ENCODE measurements around the gene AIG1.

Gene AIG1

DNA sequence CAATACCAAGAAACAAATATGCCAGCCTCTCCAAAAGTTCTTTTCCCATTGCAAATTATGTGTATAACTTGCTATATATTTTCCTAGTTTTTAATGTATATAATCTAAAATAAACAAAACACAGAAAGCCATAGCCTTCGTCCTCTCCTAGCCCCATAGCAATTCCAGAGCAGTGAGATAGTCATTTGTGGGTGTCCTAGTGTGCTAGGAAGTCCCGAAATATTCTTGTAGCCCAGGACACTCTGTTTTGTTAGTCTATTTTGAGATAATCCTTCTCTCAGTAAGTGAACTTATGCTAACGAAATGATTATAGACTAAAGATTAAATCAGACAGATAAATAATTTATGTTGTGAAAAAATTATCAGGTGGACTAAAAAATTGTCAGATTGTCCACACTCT is 90.7 kb downstream of the AIG1 start:
- H3K4me3 ChIP-seq (ENCODE audit: low read depth in 1 of 2, low read length in 2 of 2): no peak overlapping the region
- no peak for DNase-seq
- no peak overlapping the region for H3K9ac ChIP-seq (ENCODE audit: low read depth, low read length)
- H3K36me3 ChIP-seq (ENCODE audit: insufficient read depth, low read length): no peaks in the 10 kb centered on the region
- H3K79me2 ChIP-seq (ENCODE audit: insufficient read depth, low read length): no peaks in the 10 kb centered on the region
- ATAC-seq (ENCODE audit: insufficient read depth, low read depth): no peak
- H3K4me2 ChIP-seq (ENCODE audit: insufficient read depth, low read length): no peak overlapping the region
- no peaks in the 10 kb centered on the region for H3K27me3 ChIP-seq (ENCODE audit: insufficient read depth, low read length, poor library complexity)
- H4K20me1 ChIP-seq (ENCODE audit: insufficient read depth, low read length): no peaks in the 10 kb centered on the region
- no peak overlapping the region for H2AFZ ChIP-seq (ENCODE audit: low read depth, low read length)
- TF ChIP-seq CTCF (IDR thresholded peaks at IDR 0.05; ENCODE audit: borderline replicate concordance, extremely low read depth, low read length, poor library complexity, severe bottlenecking) (no peak), EZH2 (IDR thresholded peaks at IDR 0.05; ENCODE audit: borderline replicate concordance, low read depth, low read length, severe bottlenecking) (no peak)
- no peaks in the 10 kb centered on the region for H3K9me3 ChIP-seq (ENCODE audit: insufficient read depth, low read length, severe bottlenecking)
- no peak overlapping the region for H3K27ac ChIP-seq (ENCODE audit: low read length)
- H3K4me1 ChIP-seq (ENCODE audit: insufficient read depth, low read length): no peaks in the 10 kb centered on the region

DNA sequence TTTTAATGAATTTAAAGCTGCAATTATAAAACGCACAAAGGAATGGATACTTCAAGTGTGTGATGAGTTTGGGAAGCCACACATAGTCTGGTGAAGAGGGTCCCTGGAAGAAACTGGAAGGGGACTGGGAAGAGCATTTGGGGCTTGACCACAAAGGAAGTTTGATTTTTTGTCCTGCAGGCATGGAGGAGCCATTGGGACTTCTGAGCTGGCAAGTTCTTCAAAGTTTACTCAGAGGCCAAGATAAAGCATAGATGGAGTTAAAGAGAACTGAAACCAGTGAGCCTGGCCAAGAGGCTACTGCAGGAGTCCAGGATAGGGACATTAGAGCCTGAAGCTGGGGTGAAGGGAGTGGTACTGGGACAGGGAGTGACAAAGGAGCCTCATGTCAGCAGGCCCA is 95.0 kb downstream of the AIG1 start:
- no peak for DNase-seq
- Histone ChIP-seq H3K36me3 (ENCODE audit: insufficient read depth, low read length) (no peaks in the 10 kb centered on the region), H3K79me2 (ENCODE audit: insufficient read depth, low read length) (no peaks in the 10 kb centered on the region), H4K20me1 (ENCODE audit: insufficient read depth, low read length) (no peaks in the 10 kb centered on the region), H3K9me3 (ENCODE audit: insufficient read depth, low read length, severe bottlenecking) (no peaks in the 10 kb centered on the region), H2AFZ (ENCODE audit: low read depth, low read length) (no peak overlapping the region), H3K4me1 (ENCODE audit: insufficient read depth, low read length) (no peaks in the 10 kb centered on the region), H3K4me2 (ENCODE audit: insufficient read depth, low read length) (no peak overlapping the region), H3K4me3 (ENCODE audit: low read depth in 1 of 2, low read length in 2 of 2) (no peak overlapping the region), H3K9ac (ENCODE audit: low read depth, low read length) (no peak overlapping the region), H3K27me3 (ENCODE audit: insufficient read depth, low read length, poor library complexity) (no peaks in the 10 kb centered on the region), H3K27ac (ENCODE audit: low read length) (no peak overlapping the region)
- no peak for ATAC-seq (ENCODE audit: insufficient read depth, low read depth)
- TF ChIP-seq EZH2 (IDR thresholded peaks at IDR 0.05; ENCODE audit: borderline replicate concordance, low read depth, low read length, severe bottlenecking) (no peak), CTCF (IDR thresholded peaks at IDR 0.05; ENCODE audit: borderline replicate concordance, extremely low read depth, low read length, poor library complexity, severe bottlenecking) (no peak)

DNA sequence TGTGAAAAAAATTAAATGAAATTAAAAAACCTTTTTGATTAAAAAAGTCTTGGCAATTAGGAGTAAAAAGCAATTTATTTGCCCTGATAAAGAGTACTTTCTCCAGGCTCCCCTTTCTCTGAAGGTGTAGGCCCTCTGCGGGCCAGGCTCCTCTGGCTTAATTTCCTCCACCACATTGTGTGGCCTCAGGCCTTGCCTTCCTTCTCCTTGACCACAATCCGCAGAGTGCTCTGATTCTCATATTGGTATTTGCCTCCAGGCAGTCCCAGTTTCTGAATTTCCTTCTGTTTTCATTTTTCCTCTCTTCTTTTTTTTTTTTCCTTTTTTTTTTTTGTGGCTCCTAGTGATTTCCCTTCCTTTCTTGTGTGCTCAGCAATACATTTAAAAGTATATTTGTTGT is 96.4 kb downstream of the AIG1 start:
- Histone ChIP-seq H3K4me1 (ENCODE audit: insufficient read depth, low read length) (no peaks in the 10 kb centered on the region), H3K79me2 (ENCODE audit: insufficient read depth, low read length) (no peaks in the 10 kb centered on the region), H3K27me3 (ENCODE audit: insufficient read depth, low read length, poor library complexity) (no peaks in the 10 kb centered on the region), H3K9me3 (ENCODE audit: insufficient read depth, low read length, severe bottlenecking) (no peaks in the 10 kb centered on the region), H2AFZ (ENCODE audit: low read depth, low read length) (no peak overlapping the region), H3K36me3 (ENCODE audit: insufficient read depth, low read length) (no peaks in the 10 kb centered on the region), H3K9ac (ENCODE audit: low read depth, low read length) (no peak overlapping the region), H4K20me1 (ENCODE audit: insufficient read depth, low read length) (no peaks in the 10 kb centered on the region), H3K4me2 (ENCODE audit: insufficient read depth, low read length) (no peak overlapping the region), H3K4me3 (ENCODE audit: low read depth in 1 of 2, low read length in 2 of 2) (no peak overlapping the region), H3K27ac (ENCODE audit: low read length) (no peak overlapping the region)
- no peak for DNase-seq
- ATAC-seq (ENCODE audit: insufficient read depth, low read depth): no peak
- no peak for TF ChIP-seq EZH2 (IDR thresholded peaks at IDR 0.05; ENCODE audit: borderline replicate concordance, low read depth, low read length, severe bottlenecking)
- no peak for TF ChIP-seq CTCF (IDR thresholded peaks at IDR 0.05; ENCODE audit: borderline replicate concordance, extremely low read depth, low read length, poor library complexity, severe bottlenecking)

- Histone ChIP-seq H2AFZ (ENCODE audit: low read depth, low read length) (no peak overlapping the region), H3K27me3 (ENCODE audit: insufficient read depth, low read length, poor library complexity) (no peaks in the 10 kb centered on the region), H3K4me2 (ENCODE audit: insufficient read depth, low read length) (no peak overlapping the region), H3K79me2 (ENCODE audit: insufficient read depth, low read length) (no peaks in the 10 kb centered on the region), H4K20me1 (ENCODE audit: insufficient read depth, low read length) (no peaks in the 10 kb centered on the region), H3K9ac (ENCODE audit: low read depth, low read length) (no peak overlapping the region), H3K9me3 (ENCODE audit: insufficient read depth, low read length, severe bottlenecking) (no peaks in the 10 kb centered on the region), H3K36me3 (ENCODE audit: insufficient read depth, low read length) (no peaks in the 10 kb centered on the region), H3K4me1 (ENCODE audit: insufficient read depth, low read length) (no peaks in the 10 kb centered on the region), H3K27ac (ENCODE audit: low read length) (no peak overlapping the region), H3K4me3 (ENCODE audit: low read depth in 1 of 2, low read length in 2 of 2) (no peak overlapping the region)
- TF ChIP-seq EZH2 (IDR thresholded peaks at IDR 0.05; ENCODE audit: borderline replicate concordance, low read depth, low read length, severe bottlenecking) (no peak), CTCF (IDR thresholded peaks at IDR 0.05; ENCODE audit: borderline replicate concordance, extremely low read depth, low read length, poor library complexity, severe bottlenecking) (no peak)
- DNase-seq: no peak
- ATAC-seq (ENCODE audit: insufficient read depth, low read depth): no peak; the same call in 2 of the 3 replicates
Measured at GRCh38 chr6:143158113-143158581, 97.5 kb downstream of the AIG1 start.
